ENCODE data around the gene GTF2F2.

The GTF2F2 gene

DNA sequence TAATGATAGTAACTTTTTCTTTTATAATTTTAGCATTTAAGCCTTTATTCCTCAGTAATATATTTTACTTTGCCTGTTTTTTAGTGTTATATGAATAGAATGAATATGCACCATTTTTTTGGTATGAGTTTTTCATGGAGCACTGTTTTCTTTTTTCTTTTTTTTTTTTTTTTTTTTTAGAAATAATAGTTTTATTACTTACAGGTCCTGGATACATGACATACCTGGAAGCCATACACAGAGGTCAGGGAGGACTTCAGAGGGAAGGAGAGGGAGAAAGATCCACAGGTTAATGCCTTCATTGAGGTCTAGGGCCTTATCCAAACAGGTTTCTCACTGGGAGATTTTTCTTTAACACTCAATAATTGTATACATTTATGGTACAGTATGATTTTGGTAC is 54.2 kb downstream of the GTF2F2 start:
- Histone ChIP-seq H3K36me3 (ENCODE audit: insufficient read depth, low read length) (peaks cover 30% of the 10 kb centered on the region), H3K9ac (ENCODE audit: low read length) (no peak overlapping the region), H3K79me2 (ENCODE audit: insufficient read depth, low read length) (peaks cover 6% of the 10 kb centered on the region; the same call in 1 of the 2 replicates), H2AFZ (ENCODE audit: low read length) (no peak overlapping the region), H3K4me1 (ENCODE audit: insufficient read depth, low read length, severe bottlenecking) (no peaks in the 10 kb centered on the region), H4K20me1 (ENCODE audit: insufficient read depth, low read length) (no peaks in the 10 kb centered on the region), H3K27ac (ENCODE audit: low read depth, low read length, poor library complexity, severe bottlenecking) (no peak overlapping the region), H3K9me2 (ENCODE audit: low read depth, low read length) (no peaks in the 10 kb centered on the region), H3K4me2 (ENCODE audit: low read length) (no peak overlapping the region), H3K9me3 (ENCODE audit: low read length) (no peaks in the 10 kb centered on the region), H3K4me3 (ENCODE audit: low read depth, low read length, poor library complexity, severe bottlenecking) (no peak overlapping the region), H3K27me3 (ENCODE audit: insufficient read depth, low read length) (no peaks in the 10 kb centered on the region), H3F3A (ENCODE audit: insufficient read depth, low read length) (no peaks in the 10 kb centered on the region)
- TF ChIP-seq EZH2 (IDR thresholded peaks at IDR 0.05; ENCODE audit: borderline replicate concordance, low read length), result no peak
- TF ChIP-seq, protein P1, sequence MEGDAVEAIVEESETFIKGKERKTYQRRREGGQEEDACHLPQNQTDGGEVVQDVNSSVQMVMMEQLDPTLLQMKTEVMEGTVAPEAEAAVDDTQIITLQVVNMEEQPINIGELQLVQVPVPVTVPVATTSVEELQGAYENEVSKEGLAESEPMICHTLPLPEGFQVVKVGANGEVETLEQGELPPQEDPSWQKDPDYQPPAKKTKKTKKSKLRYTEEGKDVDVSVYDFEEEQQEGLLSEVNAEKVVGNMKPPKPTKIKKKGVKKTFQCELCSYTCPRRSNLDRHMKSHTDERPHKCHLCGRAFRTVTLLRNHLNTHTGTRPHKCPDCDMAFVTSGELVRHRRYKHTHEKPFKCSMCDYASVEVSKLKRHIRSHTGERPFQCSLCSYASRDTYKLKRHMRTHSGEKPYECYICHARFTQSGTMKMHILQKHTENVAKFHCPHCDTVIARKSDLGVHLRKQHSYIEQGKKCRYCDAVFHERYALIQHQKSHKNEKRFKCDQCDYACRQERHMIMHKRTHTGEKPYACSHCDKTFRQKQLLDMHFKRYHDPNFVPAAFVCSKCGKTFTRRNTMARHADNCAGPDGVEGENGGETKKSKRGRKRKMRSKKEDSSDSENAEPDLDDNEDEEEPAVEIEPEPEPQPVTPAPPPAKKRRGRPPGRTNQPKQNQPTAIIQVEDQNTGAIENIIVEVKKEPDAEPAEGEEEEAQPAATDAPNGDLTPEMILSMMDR (IDR thresholded peaks at IDR 0.05; ENCODE audit: low read length), result no peak

DNA sequence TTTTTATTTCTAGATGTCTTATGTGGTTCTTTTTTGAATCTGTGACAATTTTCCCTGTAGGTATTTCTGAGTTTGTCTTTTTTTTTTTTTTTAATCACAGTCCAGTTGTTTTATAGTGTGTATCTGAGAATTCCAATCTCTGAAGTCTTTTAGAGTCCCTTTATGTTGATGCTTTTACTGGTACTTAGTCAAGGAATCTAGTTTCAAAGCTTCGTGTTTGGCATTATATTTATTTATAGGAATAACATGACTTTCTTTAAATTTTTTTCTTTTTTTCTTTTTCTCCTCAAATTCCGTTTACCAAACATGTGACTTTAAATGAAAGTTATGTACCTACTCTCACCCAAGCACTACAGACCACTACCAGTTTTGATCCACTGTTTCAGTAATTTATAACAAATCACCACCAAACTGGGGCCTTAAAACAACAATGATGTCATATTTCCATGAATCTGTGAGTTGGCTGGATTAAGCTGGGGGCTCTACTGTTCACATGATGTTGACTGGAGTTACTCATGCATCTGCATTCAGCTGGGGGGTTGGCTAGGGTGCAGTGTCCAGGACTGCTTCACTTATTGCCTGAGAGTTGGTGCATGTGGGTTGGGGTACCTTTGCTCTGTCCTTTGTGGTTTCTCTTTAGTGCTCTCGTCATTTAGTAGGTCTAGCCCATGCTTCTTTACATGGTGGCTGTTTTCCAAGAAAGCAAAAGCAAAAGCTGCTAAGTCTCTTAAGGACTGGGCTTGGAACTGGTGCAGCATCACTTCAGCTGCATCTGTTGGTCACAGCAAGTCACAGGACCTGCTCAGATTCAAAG is 58.2 kb downstream of the GTF2F2 start:
- peaks cover 23% of the 10 kb centered on the region for H3K36me3 ChIP-seq (ENCODE audit: insufficient read depth, low read length)

DNA sequence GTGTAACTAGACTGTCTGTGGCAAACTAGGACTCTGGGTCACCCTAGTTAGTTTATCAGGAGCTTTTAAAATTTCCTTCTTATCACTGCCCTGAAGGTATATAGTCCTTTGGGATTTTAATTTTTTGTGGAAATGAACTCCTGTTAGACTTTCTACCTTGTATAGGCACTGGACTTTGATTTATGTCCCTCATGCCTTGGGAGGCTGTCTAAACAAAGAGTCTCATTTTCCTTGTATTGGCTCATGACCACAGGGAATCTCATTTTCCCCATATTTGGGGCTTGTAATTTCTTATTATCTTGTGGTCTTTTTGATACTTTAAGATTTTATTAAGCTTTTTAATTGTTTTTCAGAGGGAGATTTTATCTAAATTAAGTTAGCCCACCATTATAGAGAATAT is 59.1 kb downstream of the GTF2F2 start:
- H3K4me1 ChIP-seq (ENCODE audit: insufficient read depth, low read length, severe bottlenecking), result peaks cover 2% of the 10 kb centered on the region

More for the DNA sequence above, 58.2 kb downstream of the GTF2F2 start:
- Histone ChIP-seq H3K4me2 (ENCODE audit: low read length) (no peak overlapping the region), H3K9me2 (ENCODE audit: low read depth, low read length) (no peaks in the 10 kb centered on the region), H4K20me1 (ENCODE audit: insufficient read depth, low read length) (no peaks in the 10 kb centered on the region), H3F3A (ENCODE audit: insufficient read depth, low read length) (no peaks in the 10 kb centered on the region; the same call in 1 of the 2 replicates), H3K4me3 (ENCODE audit: low read depth, low read length, poor library complexity, severe bottlenecking) (no peak overlapping the region), H2AFZ (ENCODE audit: low read length) (no peak overlapping the region), H3K79me2 (ENCODE audit: insufficient read depth, low read length) (peaks cover 9% of the 10 kb centered on the region; the same call in 1 of the 2 replicates), H3K27me3 (ENCODE audit: insufficient read depth, low read length) (no peaks in the 10 kb centered on the region), H3K27ac (ENCODE audit: low read depth, low read length, poor library complexity, severe bottlenecking) (no peak overlapping the region), H3K9ac (ENCODE audit: low read length) (no peak overlapping the region), H3K9me3 (ENCODE audit: low read length) (no peaks in the 10 kb centered on the region), H3K4me1 (ENCODE audit: insufficient read depth, low read length, severe bottlenecking) (no peaks in the 10 kb centered on the region)
- TF ChIP-seq EZH2 (IDR thresholded peaks at IDR 0.05; ENCODE audit: borderline replicate concordance, low read length), result no peak
- TF ChIP-seq, protein P1 (IDR thresholded peaks at IDR 0.05; ENCODE audit: low read length), result no peak

More for the DNA sequence above, 59.1 kb downstream of the GTF2F2 start:
- no peak overlapping the region for H2AFZ ChIP-seq (ENCODE audit: low read length)
- no peak overlapping the region for H3K4me2 ChIP-seq (ENCODE audit: low read length)
- no peak overlapping the region for H3K27ac ChIP-seq (ENCODE audit: low read depth, low read length, poor library complexity, severe bottlenecking)
- H3K9ac ChIP-seq (ENCODE audit: low read length), result no peak overlapping the region
- TF ChIP-seq, protein P1 (IDR thresholded peaks at IDR 0.05; ENCODE audit: low read length), result no peak
- TF ChIP-seq EZH2 (IDR thresholded peaks at IDR 0.05; ENCODE audit: borderline replicate concordance, low read length), result no peak
- H3K9me3 ChIP-seq (ENCODE audit: low read length), result no peaks in the 10 kb centered on the region
- peaks cover 20% of the 10 kb centered on the region for H3K36me3 ChIP-seq (ENCODE audit: insufficient read depth, low read length)
- no peaks in the 10 kb centered on the region; the same call in 1 of the 2 replicates for H3F3A ChIP-seq (ENCODE audit: insufficient read depth, low read length)
- peaks cover 9% of the 10 kb centered on the region; the same call in 1 of the 2 replicates for H3K79me2 ChIP-seq (ENCODE audit: insufficient read depth, low read length)
- H3K4me3 ChIP-seq (ENCODE audit: low read depth, low read length, poor library complexity, severe bottlenecking), result no peak overlapping the region
- no peaks in the 10 kb centered on the region for H3K27me3 ChIP-seq (ENCODE audit: insufficient read depth, low read length)
- no peaks in the 10 kb centered on the region for H4K20me1 ChIP-seq (ENCODE audit: insufficient read depth, low read length)
- no peaks in the 10 kb centered on the region for H3K9me2 ChIP-seq (ENCODE audit: low read depth, low read length)

Measured in OCI-LY1 (cell line).